ENCODE results near the gene ZCCHC14. TPM values are rescaled to one million over a fixed set of nuclear protein-coding genes. Genes with fewer than 3 reads are reported as not detected.

ZCCHC14 gene
- total RNA-seq, 1 experiment from 2014 or later: 28.2 TPM

DNA sequence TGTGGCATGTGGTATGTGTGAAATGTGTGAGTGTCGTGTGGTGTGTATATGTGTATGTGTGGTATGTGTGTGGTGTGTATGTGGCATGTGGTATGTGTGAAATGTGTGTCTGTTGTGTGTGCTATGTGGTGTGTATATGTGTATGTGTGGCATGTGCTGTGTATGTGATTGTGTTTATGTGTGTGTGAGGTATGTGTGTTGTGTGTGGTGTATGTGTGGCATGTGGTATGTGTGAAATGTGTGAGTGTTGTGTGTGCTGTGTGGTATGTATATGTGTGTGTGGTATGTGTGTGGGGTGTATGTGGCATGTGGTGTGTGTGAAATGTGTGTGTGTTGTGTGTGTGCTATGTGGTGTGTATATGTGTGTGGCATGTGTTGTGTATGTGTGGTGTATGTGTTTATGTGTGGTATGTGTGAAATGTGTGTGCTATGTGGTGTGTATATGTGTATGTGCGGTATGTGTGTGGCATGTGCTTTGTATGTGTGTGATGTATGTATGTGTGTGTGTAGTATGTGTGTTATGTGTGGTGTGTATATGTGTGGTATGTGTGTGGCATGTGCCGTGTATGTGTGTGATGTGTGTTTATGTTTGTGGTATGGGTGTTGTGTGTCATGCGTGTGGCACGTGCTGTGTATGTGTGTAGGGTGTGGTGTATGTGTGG lies 9.6 kb upstream of the ZCCHC14 start:
- Mint-ChIP-seq H3K9me3 (ENCODE audit: unreplicated experiment) (no peaks in the 10 kb centered on the region), H3K27ac (ENCODE audit: low read depth, unreplicated experiment) (no peak overlapping the region), H3K4me3 (ENCODE audit: unreplicated experiment) (no peak overlapping the region), H3K27me3 (ENCODE audit: insufficient read depth, unreplicated experiment) (no peaks in the 10 kb centered on the region), H3K4me1 (ENCODE audit: insufficient read depth, unreplicated experiment) (peaks cover 18% of the 10 kb centered on the region), H3K36me3 (ENCODE audit: insufficient read depth, unreplicated experiment) (no peaks in the 10 kb centered on the region)
- ChIA-PET POLR2A (no interaction called here), CTCF (no interaction called here)
- no peak for DNase-seq (ENCODE audit: unreplicated experiment)
- no TSS peak for BruUV-seq (replicated peaks)
- TF ChIP-seq, protein P1, sequence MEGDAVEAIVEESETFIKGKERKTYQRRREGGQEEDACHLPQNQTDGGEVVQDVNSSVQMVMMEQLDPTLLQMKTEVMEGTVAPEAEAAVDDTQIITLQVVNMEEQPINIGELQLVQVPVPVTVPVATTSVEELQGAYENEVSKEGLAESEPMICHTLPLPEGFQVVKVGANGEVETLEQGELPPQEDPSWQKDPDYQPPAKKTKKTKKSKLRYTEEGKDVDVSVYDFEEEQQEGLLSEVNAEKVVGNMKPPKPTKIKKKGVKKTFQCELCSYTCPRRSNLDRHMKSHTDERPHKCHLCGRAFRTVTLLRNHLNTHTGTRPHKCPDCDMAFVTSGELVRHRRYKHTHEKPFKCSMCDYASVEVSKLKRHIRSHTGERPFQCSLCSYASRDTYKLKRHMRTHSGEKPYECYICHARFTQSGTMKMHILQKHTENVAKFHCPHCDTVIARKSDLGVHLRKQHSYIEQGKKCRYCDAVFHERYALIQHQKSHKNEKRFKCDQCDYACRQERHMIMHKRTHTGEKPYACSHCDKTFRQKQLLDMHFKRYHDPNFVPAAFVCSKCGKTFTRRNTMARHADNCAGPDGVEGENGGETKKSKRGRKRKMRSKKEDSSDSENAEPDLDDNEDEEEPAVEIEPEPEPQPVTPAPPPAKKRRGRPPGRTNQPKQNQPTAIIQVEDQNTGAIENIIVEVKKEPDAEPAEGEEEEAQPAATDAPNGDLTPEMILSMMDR (IDR thresholded peaks at IDR 0.05; ENCODE audit: unreplicated experiment): no peak
- intact Hi-C loops (cut with micrococcal nuclease): no loop called here

DNA sequence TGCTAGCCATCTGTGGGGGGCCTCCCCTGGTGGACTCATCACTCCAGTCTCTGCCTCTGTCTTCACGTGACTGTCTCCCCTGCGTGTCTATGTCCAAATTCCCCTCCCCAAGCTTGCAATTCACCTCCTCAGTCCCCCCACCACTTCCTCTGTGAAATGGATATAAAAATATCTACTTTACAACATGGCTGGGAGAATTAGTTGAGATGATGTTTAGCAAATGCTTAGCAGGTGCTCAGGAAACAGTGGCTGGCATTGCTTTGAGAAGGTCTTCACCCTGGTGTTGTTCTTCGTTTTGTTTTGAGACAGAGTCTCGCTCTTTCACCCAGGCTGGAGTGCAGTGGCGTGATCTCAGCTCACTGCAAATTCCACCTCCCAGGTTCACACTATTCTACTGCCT lies 8.3 kb upstream of the ZCCHC14 start:
- Mint-ChIP-seq H3K9me3 (ENCODE audit: unreplicated experiment) (no peaks in the 10 kb centered on the region), H3K27me3 (ENCODE audit: insufficient read depth, unreplicated experiment) (no peaks in the 10 kb centered on the region), H3K36me3 (ENCODE audit: insufficient read depth, unreplicated experiment) (no peaks in the 10 kb centered on the region), H3K27ac (ENCODE audit: low read depth, unreplicated experiment) (no peak overlapping the region), H3K4me3 (ENCODE audit: unreplicated experiment) (no peak overlapping the region), H3K4me1 (ENCODE audit: insufficient read depth, unreplicated experiment) (peaks cover 18% of the 10 kb centered on the region)
- intact Hi-C loops (cut with micrococcal nuclease): no loop called here
- ChIA-PET POLR2A (interaction anchor here (3.3 to 3.8 kb wide), 2 partner anchors 11 to 16 kb away, joined by 18 to 20 read pairs; no protein-coding TSS in a partner anchor), CTCF (interaction anchor here (0.6 to 2.3 kb wide), 2 partner anchors 16 to 40 kb away, joined by 3 to 9 read pairs; no protein-coding TSS in a partner anchor)
- DNase-seq (ENCODE audit: unreplicated experiment): no peak
- BruUV-seq (replicated peaks): no TSS peak
- TF ChIP-seq, protein P1 (IDR thresholded peaks at IDR 0.05; ENCODE audit: unreplicated experiment): no peak

DNA sequence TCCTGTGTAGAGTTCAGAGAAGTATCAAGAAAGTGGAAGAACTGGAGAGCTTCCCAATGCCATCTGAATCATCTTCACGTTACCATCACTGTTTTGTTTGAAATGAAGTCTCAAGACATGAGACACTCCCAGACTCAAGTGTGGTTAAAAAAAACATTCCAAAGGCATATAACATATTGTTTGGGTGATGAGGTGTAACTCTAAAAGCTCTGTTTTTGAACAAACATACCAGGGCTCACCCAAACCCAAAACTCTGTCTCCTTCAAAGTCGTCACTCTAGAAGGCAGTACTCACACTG lies 6.3 kb upstream of the ZCCHC14 start:
- no peaks in the 10 kb centered on the region for H3K9me3 Mint-ChIP-seq (ENCODE audit: unreplicated experiment)
- ChIA-PET CTCF (interaction anchor here (0.6 to 2.3 kb wide), 3 partner anchors 30 to 44 kb away, joined by 4 to 9 read pairs (median 5); no protein-coding TSS in a partner anchor), POLR2A (interaction anchor here (0.7 to 3.8 kb wide), 15 partner anchors 9 to 137 kb away, joined by 3 to 20 read pairs (median 5); no protein-coding TSS in a partner anchor)

More for the DNA sequence above, 6.3 kb upstream of the ZCCHC14 start:
- peak overlapping the region; percentile 72 for H3K27ac Mint-ChIP-seq (ENCODE audit: low read depth, unreplicated experiment)
- no peaks in the 10 kb centered on the region for H3K27me3 Mint-ChIP-seq (ENCODE audit: insufficient read depth, unreplicated experiment)
- peak; percentile 67 for DNase-seq (ENCODE audit: unreplicated experiment)
- peaks cover 18% of the 10 kb centered on the region for H3K4me1 Mint-ChIP-seq (ENCODE audit: insufficient read depth, unreplicated experiment)
- H3K4me3 Mint-ChIP-seq (ENCODE audit: unreplicated experiment): no peak overlapping the region
- no TSS peak for BruUV-seq (replicated peaks)
- H3K36me3 Mint-ChIP-seq (ENCODE audit: insufficient read depth, unreplicated experiment): no peaks in the 10 kb centered on the region
- intact Hi-C loops (cut with micrococcal nuclease): loop anchor here (10.0 kb wide), 2 partner anchors 56 to 136 kb away; no protein-coding TSS in a partner anchor
- TF ChIP-seq, protein P1 (IDR thresholded peaks at IDR 0.05; ENCODE audit: unreplicated experiment): no peak
